ENCODE results near the gene SHMT1.
A peak's percentile ranks its signal among the peaks of the same experiment; 100 is the strongest.
"Not testable (repeated sequence)": the region's sequence is repeated elsewhere in the genome, so short reads cannot be mapped to it uniquely, and the experiment has no call there.

Gene SHMT1

GRCh38 chr17:18363101-18364049, at the start of gene SHMT1:
SHMT1 (minus strand) TSS chr17:18363550; CDS start chr17:18355981, 7,569 bp downstream.
- peak; percentile 13 to 97 (median 88) for DNase-seq

- DNase-seq = not testable (repeated sequence)
These were observed 48.7 kb upstream of the SHMT1 start for GRCh38 chr17:18412001-18412538.

GRCh38 chr17:18411377-18411864, 48.1 kb upstream of the SHMT1 start:
- peak in 27 of 56 donors; percentile 7 to 73 (median 28) for DNase-seq

- peak in 5 of 56 donors; percentile 4 to 15 (median 8) for DNase-seq
These were observed 47.4 kb upstream of the SHMT1 start for GRCh38 chr17:18410736-18411135.

GRCh38 chr17:18409321-18409720, 46.0 kb upstream of the SHMT1 start:
- DNase-seq = not testable (repeated sequence)

GRCh38 chr17:18408906-18409305, 45.6 kb upstream of the SHMT1 start:
- DNase-seq = not testable (repeated sequence)

GRCh38 chr17:18403604-18404003, 40.3 kb upstream of the SHMT1 start:
- not testable (repeated sequence) for DNase-seq

- DNase-seq = not testable (repeated sequence)
These were observed 39.8 kb upstream of the SHMT1 start for GRCh38 chr17:18403166-18403565.

- not testable (repeated sequence) for DNase-seq
These were observed 38.7 kb upstream of the SHMT1 start for GRCh38 chr17:18401872-18402590.

GRCh38 chr17:18388728-18389127, 25.4 kb upstream of the SHMT1 start:
- not testable (repeated sequence) for DNase-seq

- DNase-seq = not testable (repeated sequence)
These were observed 24.9 kb upstream of the SHMT1 start for GRCh38 chr17:18388266-18388665.

- DNase-seq = not testable (repeated sequence)
These were observed 24.2 kb upstream of the SHMT1 start for GRCh38 chr17:18387583-18387982.

- DNase-seq = not testable (repeated sequence)
These were observed 20.9 kb upstream of the SHMT1 start for GRCh38 chr17:18384271-18384670.

GRCh38 chr17:18383079-18383481, 19.7 kb upstream of the SHMT1 start:
- peak in 1 of 56 donors; percentile 10 for DNase-seq

GRCh38 chr17:18382441-18383078, 19.2 kb upstream of the SHMT1 start:
- DNase-seq = no peak

- DNase-seq = no peak
These were observed 18.5 kb upstream of the SHMT1 start for GRCh38 chr17:18381953-18382245.

- no peak for DNase-seq
These were observed 18.0 kb upstream of the SHMT1 start for GRCh38 chr17:18381158-18381952.

GRCh38 chr17:18380471-18381157, 17.3 kb upstream of the SHMT1 start:
- no peak for DNase-seq

- DNase-seq = no peak
These were observed 16.1 kb upstream of the SHMT1 start for GRCh38 chr17:18379246-18380146.

All from nucleus accumbens (tissue), 56 donors.